ENCODE results near the gene SINHCAF. TPM values are rescaled to one million over a fixed set of nuclear protein-coding genes. Genes with fewer than 3 reads are reported as not detected.

Gene SINHCAF
- total and polyA plus RNA-seq, 2 of the 8 experiments (the other 6 are each of a cell fraction or from before 2014, with no cell fraction given) = 138 to 576 TPM

DNA sequence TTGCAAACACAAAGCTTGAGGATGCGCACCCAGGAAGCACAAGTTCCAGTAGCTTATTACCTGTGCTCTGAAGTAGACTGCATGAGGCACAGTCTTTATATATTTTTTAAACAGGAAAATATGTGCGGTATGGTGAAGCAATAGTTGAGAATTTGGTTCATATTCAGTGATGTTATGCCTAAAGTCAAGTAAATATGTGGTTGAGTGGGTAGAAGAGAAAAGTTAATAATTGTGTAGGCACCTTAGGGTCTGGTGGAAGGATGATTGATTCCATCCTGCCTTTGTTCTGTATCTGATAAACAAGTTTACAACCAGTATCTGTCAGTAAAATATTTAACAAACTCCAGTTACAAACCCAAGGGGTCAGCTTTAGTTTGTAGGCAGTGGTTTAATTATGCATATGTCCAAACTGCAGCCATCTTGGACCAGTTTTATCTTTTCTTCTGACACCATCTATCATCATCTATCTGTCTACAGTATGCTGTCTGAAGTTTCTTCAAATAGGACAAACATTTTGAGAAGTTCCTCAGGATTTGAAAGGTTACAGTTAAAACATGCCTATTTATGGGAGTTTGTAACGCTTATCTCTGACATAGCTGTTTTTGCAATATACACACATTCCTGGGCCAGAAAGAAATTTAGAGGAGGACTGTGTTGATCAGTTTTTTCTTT is 10.8 kb downstream of the SINHCAF start:
- Histone ChIP-seq H2AFZ (ENCODE audit: low read length) (no peak overlapping the region), H3K4me3 (ENCODE audit: extremely low read depth in 1 of 4, insufficient read depth in 2 of 4, low read depth in 3 of 4, low read length in 4 of 4) (no peak overlapping the region), H4K5ac (ENCODE audit: insufficient read length, low read depth, low read length) (no peak overlapping the region), H3K4me1 (replicated peaks in 1 of 4; ENCODE audit: control insufficient read depth in 3 of 4, insufficient read depth in 4 of 4, low read length in 3 of 4) (peaks cover 7 to 23% (median 18%) of the 10 kb centered on the region in 4 experiments), H3K23me2 (ENCODE audit: low read depth, low read length) (no peaks in the 10 kb centered on the region), H2BK20ac (ENCODE audit: low read length) (no peak overlapping the region), H3K18ac (ENCODE audit: extremely low read depth, low read length) (no peak overlapping the region), H3K23ac (ENCODE audit: insufficient read length) (no peak overlapping the region), H3K27ac (ENCODE audit: low read depth, low read length) (no peak overlapping the region), H2BK5ac (ENCODE audit: low read depth, low read length) (no peak overlapping the region), H3K4ac (replicated peaks; ENCODE audit: insufficient read length, low read depth, low read length) (no peak overlapping the region), H2BK15ac (ENCODE audit: low read length) (no peak overlapping the region), H3K9ac (replicated peaks in 1 of 4; ENCODE audit: extremely low read depth in 1 of 4, low read depth in 3 of 4, low read length in 3 of 4) (no peak overlapping the region), H3K36me3 (ENCODE audit: control insufficient read depth in 2 of 4, insufficient read depth in 4 of 4, low read length in 3 of 4) (peaks cover 0 to 11% (median 0%) of the 10 kb centered on the region in 4 experiments; a peak in 4 of 8 replicates), H4K91ac (replicated peaks; ENCODE audit: insufficient read length, low read length) (no peak overlapping the region), H4K8ac (ENCODE audit: extremely low read depth, insufficient read depth, low read length) (no peak overlapping the region), H2BK12ac (ENCODE audit: low read depth, low read length) (no peak overlapping the region), H3K14ac (ENCODE audit: insufficient read length) (no peak overlapping the region), H4K20me1 (replicated peaks in 1 of 2; ENCODE audit: control insufficient read depth in 1 of 2, insufficient read depth in 2 of 2, low read length in 2 of 2) (peaks cover 40 to 55% of the 10 kb centered on the region in 2 experiments), H2AK5ac (ENCODE audit: low read depth, low read length) (no peak overlapping the region), H2BK120ac (replicated peaks; ENCODE audit: low read depth, low read length) (no peak overlapping the region), H3K9me3 (ENCODE audit: insufficient read depth in 2 of 2, low read depth in 1 of 2, low read length in 1 of 2) (no peaks in the 10 kb centered on the region), H3K4me2 (ENCODE audit: insufficient read depth in 1 of 2, low read depth in 2 of 2, low read length in 2 of 2) (peak overlapping the region in 1 of 2 experiments; percentile 5; a peak in 1 of 4 replicates), H3K56ac (replicated peaks; ENCODE audit: insufficient read length, low read depth, low read length) (no peak overlapping the region), H3K79me2 (ENCODE audit: control insufficient read depth in 1 of 2, insufficient read depth in 2 of 2, low read length in 2 of 2) (peaks cover 83 to 100% of the 10 kb centered on the region in 2 experiments), H3K79me1 (ENCODE audit: low read depth, low read length) (no peaks in the 10 kb centered on the region), H3K27me3 (replicated peaks in 1 of 4; ENCODE audit: control insufficient read depth in 3 of 4, extremely low read depth in 1 of 4, insufficient read depth in 3 of 4, low read length in 3 of 4) (no peaks in the 10 kb centered on the region)
- ChIA-PET CTCF (ENCODE audit: partially characterized antibody) (interaction anchor here (1.0 kb wide), 1 partner anchor 107 kb away, joined by 3 read pairs; no protein-coding TSS in a partner anchor), POLR2A (ENCODE audit: partially characterized antibody) (interaction anchor here (0.6 to 3.5 kb wide), 13 partner anchors 8 to 723 kb away, joined by 3 to 22 read pairs (median 5); partner anchors contain the start of gene SINHCAF)
- TF ChIP-seq RFX5 (IDR thresholded peaks at IDR 0.05; ENCODE audit: borderline replicate concordance, low read depth, low read length) (no peak), POLR2AphosphoS5 (IDR thresholded peaks at IDR 0.05; ENCODE audit: low read depth, low read length) (0 out of 2 replicates have a peak, but pooled peaks have one; percentile 22)
- DNase-seq (ENCODE audit: low read depth in 1 of 2, low spot score in 2 of 2) = no peak
- 88% methylated on average over 3 of the region's 3 CpGs; no CpG with 5 or more reads in 1 of the 2 experiments for WGBS, 2 experiments (ENCODE audit: extremely low coverage in 1 of 2, insufficient coverage in 1 of 2, insufficient read length in 1 of 2, insufficient replicate concordance in 2 of 2, low coverage in 1 of 2, low lambda C conversion rate in 2 of 2, missing lambda C conversion rate in 1 of 2)
- no peak for FAIRE-seq
